Thyroid gland (tissue), 4 donors: ENCODE results near the gene ZFP42.

ENCODE experiments used
- POLR2A ChIP-seq, 2 donors: fragments of 450-650 bp; IDR thresholded peaks; one replicate each; pipeline ENCODE4 v1.6.1; 2017; ENCODE audit warnings: antibody characterized with exemption in 2 of 2, mild to moderate bottlenecking in 2 of 2, moderate library complexity in 1 of 2
- TF ChIP-seq, protein P1 (sequence below), 6 experiments: fragments of 200-600 bp in 3 of 6; fragments of 450-650 bp in 3 of 6; sonication (generic) in 3 of 6; IDR thresholded peaks; one replicate each; pipeline ENCODE4 v1.5.1; 2016 to 2019; ENCODE audit warnings: antibody characterized with exemption in 6 of 6, mild to moderate bottlenecking in 2 of 6, inconsistent platforms in 1 of 6, moderate library complexity in 1 of 6

DNA sequence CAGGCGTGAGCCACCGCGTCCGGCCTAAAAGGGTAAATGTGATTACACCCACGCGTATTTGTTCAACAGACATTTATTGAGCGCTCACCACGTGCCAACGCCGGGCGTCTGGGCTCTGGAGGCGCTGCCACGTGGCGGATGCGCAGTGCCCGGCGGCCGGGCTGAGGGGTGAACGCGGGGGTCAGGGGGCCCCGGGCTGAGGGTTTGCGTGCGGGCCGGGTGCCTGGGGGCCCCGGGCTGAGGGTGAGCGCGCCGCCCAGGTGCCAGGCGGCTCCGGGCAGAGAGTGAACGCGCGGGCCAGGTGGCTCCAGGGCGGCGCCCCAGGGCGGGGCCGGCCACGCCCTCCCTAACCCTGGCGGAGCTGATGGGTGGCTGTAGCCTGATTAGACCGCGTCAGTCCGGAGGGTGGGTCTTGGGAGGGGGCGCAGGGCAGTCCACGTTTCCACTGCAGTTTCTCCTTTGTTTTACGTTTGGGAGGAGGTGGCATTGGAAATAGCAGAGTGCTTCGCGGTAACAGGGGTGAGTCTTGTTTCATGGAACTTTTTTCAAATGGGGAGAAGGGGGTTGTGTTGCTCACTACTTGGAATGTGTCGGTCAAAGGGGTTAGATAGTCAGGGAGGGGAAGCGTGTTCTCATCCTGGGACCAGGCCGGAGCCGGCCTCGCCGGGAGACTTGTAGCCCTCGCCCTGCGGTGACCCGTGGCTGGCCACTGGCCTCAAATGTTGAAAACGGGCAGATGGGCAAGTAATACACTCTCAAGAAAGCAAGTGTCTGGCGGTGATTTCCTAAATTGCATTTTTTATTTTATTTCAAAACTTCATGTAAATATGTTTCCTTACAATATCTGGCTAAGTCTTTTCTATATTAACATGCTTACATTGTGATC, at the start of gene ZFP42:
- TF ChIP-seq, protein P1, sequence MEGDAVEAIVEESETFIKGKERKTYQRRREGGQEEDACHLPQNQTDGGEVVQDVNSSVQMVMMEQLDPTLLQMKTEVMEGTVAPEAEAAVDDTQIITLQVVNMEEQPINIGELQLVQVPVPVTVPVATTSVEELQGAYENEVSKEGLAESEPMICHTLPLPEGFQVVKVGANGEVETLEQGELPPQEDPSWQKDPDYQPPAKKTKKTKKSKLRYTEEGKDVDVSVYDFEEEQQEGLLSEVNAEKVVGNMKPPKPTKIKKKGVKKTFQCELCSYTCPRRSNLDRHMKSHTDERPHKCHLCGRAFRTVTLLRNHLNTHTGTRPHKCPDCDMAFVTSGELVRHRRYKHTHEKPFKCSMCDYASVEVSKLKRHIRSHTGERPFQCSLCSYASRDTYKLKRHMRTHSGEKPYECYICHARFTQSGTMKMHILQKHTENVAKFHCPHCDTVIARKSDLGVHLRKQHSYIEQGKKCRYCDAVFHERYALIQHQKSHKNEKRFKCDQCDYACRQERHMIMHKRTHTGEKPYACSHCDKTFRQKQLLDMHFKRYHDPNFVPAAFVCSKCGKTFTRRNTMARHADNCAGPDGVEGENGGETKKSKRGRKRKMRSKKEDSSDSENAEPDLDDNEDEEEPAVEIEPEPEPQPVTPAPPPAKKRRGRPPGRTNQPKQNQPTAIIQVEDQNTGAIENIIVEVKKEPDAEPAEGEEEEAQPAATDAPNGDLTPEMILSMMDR (IDR thresholded peaks at IDR 0.05), result no peak
- no peak for TF ChIP-seq POLR2A (IDR thresholded peaks at IDR 0.05)
